AG04449 (cell line): ENCODE data around the gene TMEM82.
"Not testable (repeated sequence)": the region's sequence is repeated elsewhere in the genome, so short reads cannot be mapped to it uniquely, and the experiment has no call there.

Experiments used
- CTCF ChIA-PET: fragments of 350-600 bp; formaldehyde crosslinking; extraction: SDS; loops from one replicate; lab custom pipeline; 2021; ENCODE audit warnings: antibody characterized with exemption; lab: Yijun Ruan, JAX
- POLR2A ChIA-PET: fragments of 400-600, 350-600 bp; formaldehyde crosslinking; extraction: SDS; loops from one replicate; lab custom pipeline; 2020; ENCODE audit warnings: antibody characterized with exemption, inconsistent platforms; lab: Yijun Ruan, JAX
- DNase-seq: peaks from one replicate; pipeline ENCODE4 v3.0.0-alpha.2; 2010; ENCODE audit warnings: low read depth, low spot score
- H3K4me3 ChIP-seq: 2 replicates; pipeline ENCODE4 v1.5.1; 2011; ENCODE audit warnings: low read depth, mild to moderate bottlenecking, control low read depth, low read length
- CTCF ChIP-seq: IDR thresholded peaks from one replicate; pipeline ENCODE4 v1.5.1; 2011; ENCODE audit warnings: mild to moderate bottlenecking, moderate library complexity, low read length, control low read depth, inconsistent platforms; ENCODE audit not compliant: insufficient read depth; ENCODE audit errors: missing control alignments

The TMEM82 gene

GRCh38 chr1:15742339-15742801 lies at the start of gene TMEM82:
TSS of gene TMEM82 (plus strand) at chr1:15742499. CDS start at chr1:15742560, 61 bp downstream.
- POLR2A ChIA-PET: no interaction called here
- no peak for DNase-seq
- no peak for TF ChIP-seq CTCF
- CTCF ChIA-PET: interaction anchor here (0.9 to 3.6 kb wide), 6 partner anchors 14 to 157 kb away, joined by 3 to 42 read pairs (median 3); no protein-coding TSS in a partner anchor
- H3K4me3 ChIP-seq: no peak within 1 kb of the TSS

- no peak for DNase-seq
- no peak overlapping the region for H3K4me3 ChIP-seq
- TF ChIP-seq CTCF: no peak
- POLR2A ChIA-PET: no interaction called here
- CTCF ChIA-PET: interaction anchor here (1.8 kb wide), 1 partner anchor 8 kb away, joined by 5 read pairs; no protein-coding TSS in a partner anchor
Measured at GRCh38 chr1:15693371-15693770, 48.9 kb upstream of the TMEM82 start.

GRCh38 chr1:15696956-15697521 lies 45.3 kb upstream of the TMEM82 start:
- DNase-seq: no peak
- no peak for TF ChIP-seq CTCF
- POLR2A ChIA-PET: interaction anchor here (0.6 kb wide), 2 partner anchors 17 to 93 kb away, joined by 3 read pairs; no protein-coding TSS in a partner anchor
- no peak overlapping the region for H3K4me3 ChIP-seq
- CTCF ChIA-PET: interaction anchor here (0.6 kb wide), 1 partner anchor 101 kb away, joined by 3 read pairs; no protein-coding TSS in a partner anchor

GRCh38 chr1:15698201-15698600 lies 44.1 kb upstream of the TMEM82 start:
- DNase-seq: no peak
- H3K4me3 ChIP-seq: no peak overlapping the region
- no peak for TF ChIP-seq CTCF
- CTCF ChIA-PET: no interaction called here
- POLR2A ChIA-PET: no interaction called here

- H3K4me3 ChIP-seq, DNase-seq, CTCF ChIA-PET, POLR2A ChIA-PET: not testable (repeated sequence)
Measured at GRCh38 chr1:15699321-15699720, 43.0 kb upstream of the TMEM82 start.

GRCh38 chr1:15700508-15700907 lies 41.8 kb upstream of the TMEM82 start:
- TF ChIP-seq CTCF: no peak
- ChIA-PET CTCF (no interaction called here), POLR2A (no interaction called here)
- H3K4me3 ChIP-seq: no peak overlapping the region
- DNase-seq: no peak
